ENCODE results near the gene SMURF2. TPM values are rescaled to one million over a fixed set of nuclear protein-coding genes. Genes with fewer than 3 reads are reported as not detected.
"Not testable (repeated sequence)": the region's sequence is repeated elsewhere in the genome, so short reads cannot be mapped to it uniquely, and the experiment has no call there.

SMURF2 gene
- total RNA-seq, 1 donor from 2014 or later = 42.3 TPM

DNA sequence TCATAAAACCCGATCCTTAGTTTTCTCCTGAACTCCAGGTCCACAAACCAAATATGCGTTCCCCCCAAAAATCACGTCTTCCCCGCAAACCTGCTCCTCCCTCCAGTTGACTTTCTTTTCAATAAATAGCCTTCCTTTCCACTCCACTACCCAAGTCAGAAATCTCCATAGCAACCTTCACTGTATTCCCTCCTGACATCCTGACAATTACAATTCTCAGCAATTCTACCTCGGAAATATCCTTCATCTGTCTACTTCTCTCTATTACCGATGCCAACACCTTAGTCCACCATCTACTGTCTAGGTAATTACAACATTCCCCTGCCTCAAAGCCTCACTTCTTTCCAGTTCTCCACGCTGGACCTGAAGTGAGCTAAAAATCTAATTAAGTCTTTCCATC lies 50.7 kb downstream of the SMURF2 start:
- TF ChIP-seq, protein P1, sequence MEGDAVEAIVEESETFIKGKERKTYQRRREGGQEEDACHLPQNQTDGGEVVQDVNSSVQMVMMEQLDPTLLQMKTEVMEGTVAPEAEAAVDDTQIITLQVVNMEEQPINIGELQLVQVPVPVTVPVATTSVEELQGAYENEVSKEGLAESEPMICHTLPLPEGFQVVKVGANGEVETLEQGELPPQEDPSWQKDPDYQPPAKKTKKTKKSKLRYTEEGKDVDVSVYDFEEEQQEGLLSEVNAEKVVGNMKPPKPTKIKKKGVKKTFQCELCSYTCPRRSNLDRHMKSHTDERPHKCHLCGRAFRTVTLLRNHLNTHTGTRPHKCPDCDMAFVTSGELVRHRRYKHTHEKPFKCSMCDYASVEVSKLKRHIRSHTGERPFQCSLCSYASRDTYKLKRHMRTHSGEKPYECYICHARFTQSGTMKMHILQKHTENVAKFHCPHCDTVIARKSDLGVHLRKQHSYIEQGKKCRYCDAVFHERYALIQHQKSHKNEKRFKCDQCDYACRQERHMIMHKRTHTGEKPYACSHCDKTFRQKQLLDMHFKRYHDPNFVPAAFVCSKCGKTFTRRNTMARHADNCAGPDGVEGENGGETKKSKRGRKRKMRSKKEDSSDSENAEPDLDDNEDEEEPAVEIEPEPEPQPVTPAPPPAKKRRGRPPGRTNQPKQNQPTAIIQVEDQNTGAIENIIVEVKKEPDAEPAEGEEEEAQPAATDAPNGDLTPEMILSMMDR (IDR thresholded peaks at IDR 0.05) = no peak
- Mint-ChIP-seq H3K36me3 (ENCODE audit: unreplicated experiment) (no peaks in the 10 kb centered on the region), H3K4me3 (ENCODE audit: unreplicated experiment) (no peak overlapping the region), H3K27ac (ENCODE audit: unreplicated experiment) (no peak overlapping the region), H3K4me1 (ENCODE audit: unreplicated experiment) (peaks cover 49% of the 10 kb centered on the region), H3K27me3 (ENCODE audit: unreplicated experiment) (no peaks in the 10 kb centered on the region), H3K9me3 (ENCODE audit: unreplicated experiment) (peaks cover 4% of the 10 kb centered on the region)
- DNase-seq (ENCODE audit: extremely low spot score, unreplicated experiment) = no peak

DNA sequence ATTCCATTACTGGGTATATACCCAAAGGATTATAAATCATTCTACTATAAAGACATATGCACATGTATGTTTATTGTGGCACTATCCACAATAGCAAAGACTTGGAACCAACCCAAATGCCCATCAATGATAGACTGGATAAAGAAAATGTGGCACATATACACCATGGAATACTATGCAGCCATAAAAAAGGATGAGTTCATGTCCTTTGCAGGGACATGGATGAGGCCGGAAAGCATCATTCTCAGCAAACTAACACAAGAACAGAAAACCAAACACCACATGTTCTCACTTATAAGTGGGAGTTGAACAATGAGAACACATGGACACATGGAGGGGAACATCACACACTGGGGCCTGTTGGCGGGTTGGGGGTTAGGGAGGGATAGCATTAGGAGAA lies 51.9 kb downstream of the SMURF2 start:
- not testable (repeated sequence) for H3K27me3 Mint-ChIP-seq (ENCODE audit: unreplicated experiment); DNase-seq (ENCODE audit: extremely low spot score, unreplicated experiment); H3K4me3 Mint-ChIP-seq (ENCODE audit: unreplicated experiment); H3K36me3 Mint-ChIP-seq (ENCODE audit: unreplicated experiment); H3K27ac Mint-ChIP-seq (ENCODE audit: unreplicated experiment); H3K9me3 Mint-ChIP-seq (ENCODE audit: unreplicated experiment)
- peaks cover 51% of the 10 kb centered on the region for H3K4me1 Mint-ChIP-seq (ENCODE audit: unreplicated experiment)

DNA sequence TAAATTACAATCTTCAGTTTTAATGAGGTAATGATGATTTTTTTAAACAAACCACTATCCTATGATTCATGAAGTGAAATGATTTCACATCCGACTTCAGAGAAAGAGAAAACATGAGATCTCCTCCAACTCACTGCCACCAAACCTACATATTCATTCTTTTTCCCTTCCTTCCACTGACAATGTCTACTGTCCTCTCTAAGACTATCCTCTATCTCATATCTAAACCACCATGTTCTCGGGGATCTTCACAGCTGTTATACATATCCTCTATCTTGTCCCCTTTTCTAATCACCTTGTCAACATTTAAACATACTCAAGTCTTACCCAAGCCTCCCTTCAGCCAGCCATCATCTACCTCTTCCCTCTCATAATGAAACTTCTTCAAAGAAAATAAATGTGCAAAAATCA lies 53.5 kb downstream of the SMURF2 start:
- no peaks in the 10 kb centered on the region for H3K27me3 Mint-ChIP-seq (ENCODE audit: unreplicated experiment)
- peaks cover 47% of the 10 kb centered on the region for H3K4me1 Mint-ChIP-seq (ENCODE audit: unreplicated experiment)
- H3K36me3 Mint-ChIP-seq (ENCODE audit: unreplicated experiment) = no peaks in the 10 kb centered on the region
- H3K27ac Mint-ChIP-seq (ENCODE audit: unreplicated experiment) = peak overlapping the region; percentile 74
- no peak overlapping the region for H3K4me3 Mint-ChIP-seq (ENCODE audit: unreplicated experiment)
- TF ChIP-seq, protein P1 (IDR thresholded peaks at IDR 0.05) = no peak
- DNase-seq (ENCODE audit: extremely low spot score, unreplicated experiment) = no peak
- peaks cover 4% of the 10 kb centered on the region for H3K9me3 Mint-ChIP-seq (ENCODE audit: unreplicated experiment)

- Mint-ChIP-seq H3K4me1 (ENCODE audit: unreplicated experiment) (peaks cover 47% of the 10 kb centered on the region), H3K4me3 (ENCODE audit: unreplicated experiment) (no peak overlapping the region), H3K27me3 (ENCODE audit: unreplicated experiment) (no peaks in the 10 kb centered on the region), H3K27ac (ENCODE audit: unreplicated experiment) (peak overlapping the region; percentile 74), H3K36me3 (ENCODE audit: unreplicated experiment) (no peaks in the 10 kb centered on the region), H3K9me3 (ENCODE audit: unreplicated experiment) (peaks cover 4% of the 10 kb centered on the region)
- DNase-seq (ENCODE audit: extremely low spot score, unreplicated experiment) = no peak
- TF ChIP-seq, protein P1 (IDR thresholded peaks at IDR 0.05) = no peak
These were observed 54.1 kb downstream of the SMURF2 start for GRCh38 chr17:64607862-64608565.

DNA sequence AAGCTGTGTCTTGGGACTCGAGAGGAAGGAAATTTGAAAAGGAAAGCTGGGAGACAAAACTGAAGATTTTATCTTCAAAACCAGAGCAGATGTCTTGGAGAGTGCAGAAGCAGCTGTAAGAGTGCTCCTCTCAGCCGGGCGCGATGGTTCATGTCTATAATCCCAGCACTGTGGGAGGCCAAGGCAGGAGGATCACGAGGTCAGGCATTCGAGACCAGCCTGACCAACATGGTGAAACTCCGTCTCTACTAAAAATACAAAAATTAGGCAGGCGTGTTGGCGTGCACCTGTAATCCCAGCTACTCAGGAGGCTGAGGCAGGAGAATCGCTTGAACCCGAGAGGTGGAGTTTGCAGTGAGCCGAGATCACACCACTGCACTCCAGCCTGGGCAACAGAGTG lies 57.6 kb downstream of the SMURF2 start:
- H3K4me3 Mint-ChIP-seq (ENCODE audit: unreplicated experiment); H3K36me3 Mint-ChIP-seq (ENCODE audit: unreplicated experiment); H3K27me3 Mint-ChIP-seq (ENCODE audit: unreplicated experiment); DNase-seq (ENCODE audit: extremely low spot score, unreplicated experiment); H3K9me3 Mint-ChIP-seq (ENCODE audit: unreplicated experiment): not testable (repeated sequence)
- Mint-ChIP-seq H3K27ac (ENCODE audit: unreplicated experiment) (peak overlapping the region; percentile 16), H3K4me1 (ENCODE audit: unreplicated experiment) (peaks cover 59% of the 10 kb centered on the region)

DNA sequence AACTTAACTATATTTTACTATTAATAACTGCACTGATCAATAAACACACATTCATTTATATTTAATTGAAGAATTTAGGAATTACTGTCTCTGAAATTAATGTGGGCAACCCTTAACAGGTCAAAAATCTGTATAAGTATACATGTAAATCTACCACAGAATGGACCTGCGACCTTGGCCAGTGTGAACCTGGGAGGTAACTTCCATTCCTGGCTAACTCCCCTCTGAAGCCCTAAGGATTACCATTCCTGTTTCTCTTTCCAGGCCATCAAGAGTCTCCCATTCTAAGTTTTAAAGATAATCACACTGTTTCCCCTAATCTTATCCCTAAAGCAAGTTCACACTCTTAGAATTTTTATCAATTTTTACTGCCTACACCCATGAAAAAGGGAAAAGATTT lies 58.1 kb downstream of the SMURF2 start:
- peak overlapping the region; percentile 16 for H3K27ac Mint-ChIP-seq (ENCODE audit: unreplicated experiment)
- H3K4me3 Mint-ChIP-seq (ENCODE audit: unreplicated experiment) = no peak overlapping the region

More for the DNA sequence above, 58.1 kb downstream of the SMURF2 start:
- no peak for DNase-seq (ENCODE audit: extremely low spot score, unreplicated experiment)
- no peaks in the 10 kb centered on the region for H3K27me3 Mint-ChIP-seq (ENCODE audit: unreplicated experiment)
- TF ChIP-seq, protein P1 (IDR thresholded peaks at IDR 0.05) = no peak
- H3K9me3 Mint-ChIP-seq (ENCODE audit: unreplicated experiment) = no peaks in the 10 kb centered on the region
- H3K36me3 Mint-ChIP-seq (ENCODE audit: unreplicated experiment) = peaks cover 2% of the 10 kb centered on the region
- H3K4me1 Mint-ChIP-seq (ENCODE audit: unreplicated experiment) = peaks cover 58% of the 10 kb centered on the region

Measured in osteocyte (in vitro differentiated cells).